GM12878 (cell line): Measurements from ENCODE around the gene UQCRC1. TPM values are rescaled to one million over a fixed set of nuclear protein-coding genes. Genes with fewer than 3 reads are reported as not detected.

Experiments used
- CHD4 ChIP-seq: fragments of 200-600 bp; sonication (generic); IDR thresholded peaks from 2 replicates; pipeline ENCODE4 v1.6.1; 2016; ENCODE audit warnings: mild to moderate bottlenecking
- IKZF1 ChIP-seq: fragments of 450-650 bp; conservative IDR thresholded peaks from 2 replicates; pipeline ENCODE4 v1.6.1; 2017; ENCODE audit warnings: antibody characterized with exemption, mild to moderate bottlenecking
- JUND ChIP-seq: IDR thresholded peaks from 2 replicates; pipeline ENCODE4 v1.6.1; 2012; ENCODE audit warnings: low read depth, mild to moderate bottlenecking, low read length, improper control_type of control experiment, moderate library complexity
- MEF2B ChIP-seq: fragments of 450-650 bp; IDR thresholded peaks from 2 replicates; pipeline ENCODE4 v1.6.1; 2018; ENCODE audit warnings: mild to moderate bottlenecking, moderate library complexity; ENCODE audit not compliant: partially characterized antibody, poor library complexity, severe bottlenecking
- NKRF ChIP-seq: fragments of 450-650 bp; conservative IDR thresholded peaks from 2 replicates; pipeline ENCODE4 v1.6.1; 2017; ENCODE audit warnings: mild to moderate bottlenecking, moderate library complexity
- NR2F1 ChIP-seq: fragments of 450-650 bp; conservative IDR thresholded peaks from 2 replicates; pipeline ENCODE4 v1.6.1; 2017; ENCODE audit warnings: mild to moderate bottlenecking
- NRF1 ChIP-seq: conservative IDR thresholded peaks from 2 replicates; pipeline ENCODE4 v1.6.1; 2011; ENCODE audit warnings: mild to moderate bottlenecking, low read depth, low read length, improper control_type of control experiment
- PRDM15 ChIP-seq: fragments of 450-650 bp; formaldehyde crosslinking; IDR thresholded peaks from 2 replicates; pipeline ENCODE4 v1.4.0; 2020; ENCODE audit warnings: mild to moderate bottlenecking, moderate library complexity
- RELB ChIP-seq: fragments of 450-650 bp; IDR thresholded peaks from 2 replicates; pipeline ENCODE4 v1.6.1; 2017; ENCODE audit warnings: low read depth, mild to moderate bottlenecking, moderate library complexity
- REST ChIP-seq: IDR thresholded peaks from 2 replicates; pipeline ENCODE4 v1.6.1; 2012; ENCODE audit warnings: mild to moderate bottlenecking, low read depth, low read length
- SMC3 ChIP-seq: IDR thresholded peaks from 2 replicates; pipeline ENCODE4 v1.6.1; 2011; ENCODE audit warnings: low read length, improper control_type of control experiment, borderline replicate concordance
- STAT1 ChIP-seq: fragments of 450-650 bp; conservative IDR thresholded peaks from 2 replicates; pipeline ENCODE4 v1.6.1; 2014; ENCODE audit warnings: antibody characterized with exemption, mild to moderate bottlenecking
- WRNIP1 ChIP-seq: IDR thresholded peaks from 2 replicates; pipeline ENCODE4 v1.6.1; 2011; ENCODE audit warnings: low read depth, low read length, improper control_type of control experiment, borderline replicate concordance
- ZNF274 ChIP-seq: IDR thresholded peaks from one replicate; pipeline ENCODE4 v1.8.0; 2011; ENCODE audit not compliant: insufficient read length, insufficient read depth
- ZNF384 ChIP-seq: IDR thresholded peaks from 2 replicates; pipeline ENCODE4 v1.6.1; 2012; ENCODE audit warnings: low read depth, mild to moderate bottlenecking, low read length, improper control_type of control experiment, borderline replicate concordance
- ZSCAN29 ChIP-seq: fragments of 450-650 bp; IDR thresholded peaks from 2 replicates; pipeline ENCODE4 v1.6.1; 2017; ENCODE audit warnings: mild to moderate bottlenecking, moderate library complexity
- ZZZ3 ChIP-seq: IDR thresholded peaks from 2 replicates; pipeline ENCODE4 v1.6.1; 2011; ENCODE audit warnings: low read depth; ENCODE audit not compliant: control insufficient read depth, insufficient read length
- polyA plus RNA-seq, 11 experiments: library from polyadenylated mRNA; depleted of rRNA in 4 of 11; unstranded in 6 of 11; stranded (reverse) in 5 of 11; fragments of >200 nt; fragmentation: Nextera tagmentation in 4 of 11; fragmentation: Illumina TruSeq in 1 of 11; extraction: Ambion mirVana in 4 of 11; extraction: Trizol in 1 of 11; gene quantifications; 1 replicate in 1 of 11; 2 replicates in 10 of 11; pipeline versions ENCODE4 v1.2.1 to v1.2.3, GENCODE V29; 2011 to 2016; ENCODE audit warnings: inconsistent platforms in 2 of 11, missing spikeins in 2 of 11, low read depth in 1 of 11
- total RNA-seq, 4 experiments: library from RNA; depleted of rRNA in 3 of 4; stranded (reverse); fragments of >200 nt in 3 of 4; fragmentation: Illumina TruSeq in 1 of 4; extraction: Trizol in 1 of 4; gene quantifications; 2 replicates each; pipeline versions ENCODE4 v1.2.1 to v1.2.3, GENCODE V29; 2013 to 2021

The UQCRC1 gene
- total and polyA plus RNA-seq, 10 of the 15 experiments (the other 5 are each of a cell fraction or from before 2014, with no cell fraction given), result 116 to 426 (median 228) TPM

- TF ChIP-seq CHD4 (no peak), MEF2B (no peak), NKRF (peak; percentile 4; the same call in 1 of the 2 replicates), REST (no peak), PRDM15 (CRISPR knock-in tag) (no peak), RELB (peak; percentile 57; the same call in 1 of the 2 replicates), IKZF1 (peak; percentile 94), ZNF274 (no peak), WRNIP1 (no peak), ZZZ3 (no peak), ZNF384 (no peak), JUND (no peak), NR2F1 (peak; percentile 96), SMC3 (peak; percentile 57), ZSCAN29 (no peak), STAT1 (no peak), NRF1 (peak; percentile 88)
Measured at GRCh38 chr3:48609088-48610005, at the start of gene UQCRC1 (continued).
